H1 (cell line): Measurements from ENCODE around the gene SH2D4B. TPM values are rescaled to one million over a fixed set of nuclear protein-coding genes. Genes with fewer than 3 reads are reported as not detected.

Experiments used
- CTCF ChIA-PET: fragments of 300-600 bp; sonication (Branson Sonifier 250); formaldehyde crosslinking; loops from one replicate; lab custom pipeline; 2021; ENCODE audit not compliant: partially characterized antibody; lab: Charles Lee
- POLR2A ChIA-PET: fragments of 300-600 bp; sonication (Branson Sonifier 250); formaldehyde crosslinking; loops from one replicate; lab custom pipeline; 2021; ENCODE audit warnings: inconsistent platforms; ENCODE audit not compliant: partially characterized antibody; lab: Charles Lee
- DNase-seq, 2 experiments: peaks; one replicate each; pipeline versions ENCODE4 v3.0.0 to v3.0.0-alpha.2; 2010 to 2022; ENCODE audit warnings: low spot score in 2 of 2, low read depth in 1 of 2, mixed read lengths in 1 of 2
- FAIRE-seq: peaks from 2 replicates; lab custom pipeline; 2011; peaks lifted over from hg19 to GRCh38; lab: Jason Lieb, UNC
- H2AFZ ChIP-seq: 2 replicates; pipeline ENCODE4 v1.8.1; 2012; ENCODE audit warnings: low read length, inconsistent platforms
- H2AK5ac ChIP-seq: 2 replicates; pipeline ENCODE4 v1.6.1; 2013; ENCODE audit warnings: low read depth, low read length
- H2BK120ac ChIP-seq: replicated peaks from 2 replicates; pipeline ENCODE3; 2013; ENCODE audit warnings: low read depth, low read length, inconsistent platforms
- H2BK12ac ChIP-seq: 2 replicates; pipeline ENCODE4 v1.6.1; 2013; ENCODE audit warnings: low read depth, low read length
- H2BK15ac ChIP-seq: 2 replicates; pipeline ENCODE4 v1.6.1; 2013; ENCODE audit warnings: low read length
- H2BK20ac ChIP-seq: 2 replicates; pipeline ENCODE4 v1.6.1; 2013; ENCODE audit warnings: low read length
- H2BK5ac ChIP-seq: 2 replicates; pipeline ENCODE4 v1.6.1; 2013; ENCODE audit warnings: low read depth, low read length
- H3K14ac ChIP-seq: 2 replicates; pipeline ENCODE4 v1.6.1; 2013; ENCODE audit warnings: inconsistent platforms; ENCODE audit not compliant: insufficient read length
- H3K18ac ChIP-seq: 2 replicates; pipeline ENCODE4 v1.6.1; 2013; ENCODE audit warnings: low read length; ENCODE audit errors: extremely low read depth
- H3K23ac ChIP-seq: 2 replicates; pipeline ENCODE4 v1.6.1; 2013; ENCODE audit warnings: inconsistent platforms; ENCODE audit not compliant: insufficient read length
- H3K23me2 ChIP-seq: 2 replicates; pipeline ENCODE4 v1.6.1; 2013; ENCODE audit warnings: low read depth, low read length
- H3K27ac ChIP-seq: 2 replicates; pipeline ENCODE4 v1.6.1; 2011; ENCODE audit warnings: low read depth, low read length, inconsistent platforms
- H3K27me3 ChIP-seq, 4 experiments: replicated peaks in 1 of 4; 1 replicate in 1 of 4; 2 replicates in 3 of 4; pipeline versions ENCODE4 v1.6.1 to v1.8.1; 2011 to 2013; ENCODE audit warnings: low read length in 3 of 4, mild to moderate bottlenecking in 3 of 4, inconsistent platforms in 2 of 4, mixed read lengths in 2 of 4, moderate library complexity in 1 of 4; ENCODE audit not compliant: control insufficient read depth in 3 of 4, insufficient read depth in 3 of 4; ENCODE audit errors: extremely low read depth in 1 of 4
- H3K36me3 ChIP-seq, 4 experiments: 2 replicates each; pipeline versions ENCODE4 v1.6.1 to v1.8.1; 2011 to 2013; ENCODE audit warnings: mild to moderate bottlenecking in 4 of 4, low read length in 3 of 4, moderate library complexity in 2 of 4, control low read depth in 1 of 4, inconsistent platforms in 1 of 4; ENCODE audit not compliant: insufficient read depth in 4 of 4, control insufficient read depth in 2 of 4
- H3K4ac ChIP-seq: replicated peaks from 2 replicates; pipeline ENCODE3; 2013; ENCODE audit warnings: low read length, low read depth, mixed read lengths, inconsistent platforms; ENCODE audit not compliant: insufficient read length
- H3K4me1 ChIP-seq, 4 experiments: replicated peaks in 1 of 4; 1 replicate in 1 of 4; 2 replicates in 3 of 4; pipeline versions ENCODE4 v1.6.1 to v1.8.1; 2011 to 2013; ENCODE audit warnings: low read length in 3 of 4, inconsistent platforms in 2 of 4, mixed read lengths in 1 of 4; ENCODE audit not compliant: insufficient read depth in 4 of 4, control insufficient read depth in 3 of 4
- H3K4me2 ChIP-seq, 2 experiments: 2 replicates each; pipeline versions ENCODE4 v1.6.1 to v1.8.1; 2011 to 2013; ENCODE audit warnings: low read depth in 2 of 2, low read length in 2 of 2, control low read depth in 1 of 2, inconsistent platforms in 1 of 2, mild to moderate bottlenecking in 1 of 2; ENCODE audit not compliant: insufficient read depth in 1 of 2
- H3K4me3 ChIP-seq, 4 experiments: fragments of 200-600, 300-600 bp in 1 of 4; sonication (generic), shearing (Covaris generic), sonication (Bioruptor Twin) in 1 of 4; 2 replicates each; pipeline versions ENCODE4 v1.5.1 to v1.8.1; 2011 to 2016; ENCODE audit warnings: low read length in 4 of 4, low read depth in 3 of 4, control low read depth in 2 of 4, inconsistent platforms in 2 of 4, mild to moderate bottlenecking in 2 of 4, mixed read lengths in 1 of 4, moderate library complexity in 1 of 4; ENCODE audit not compliant: insufficient read depth in 2 of 4; ENCODE audit errors: extremely low read depth in 1 of 4
- H3K56ac ChIP-seq: replicated peaks from 2 replicates; pipeline ENCODE3; 2013; ENCODE audit warnings: low read depth, mild to moderate bottlenecking, mixed read lengths, low read length, inconsistent platforms; ENCODE audit not compliant: insufficient read length
- H3K79me1 ChIP-seq: 2 replicates; pipeline ENCODE4 v1.6.1; 2013; ENCODE audit warnings: low read depth, low read length, control low read depth
- H3K79me2 ChIP-seq, 2 experiments: 2 replicates each; pipeline versions ENCODE4 v1.6.1 to v1.8.1; 2012 to 2013; ENCODE audit warnings: low read length in 2 of 2, mild to moderate bottlenecking in 2 of 2, inconsistent platforms in 1 of 2; ENCODE audit not compliant: insufficient read depth in 2 of 2, control insufficient read depth in 1 of 2
- H3K9ac ChIP-seq, 4 experiments: replicated peaks in 1 of 4; 1 replicate in 1 of 4; 2 replicates in 3 of 4; pipeline versions ENCODE4 v1.6.1 to v1.8.1; 2011 to 2013; ENCODE audit warnings: low read depth in 3 of 4, low read length in 3 of 4, control low read depth in 2 of 4, mild to moderate bottlenecking in 2 of 4, moderate library complexity in 2 of 4, inconsistent platforms in 1 of 4; ENCODE audit errors: extremely low read depth in 1 of 4
- H3K9me3 ChIP-seq, 2 experiments: 2 replicates each; pipeline versions ENCODE4 v1.6.1 to v1.8.1; 2012 to 2013; ENCODE audit warnings: mild to moderate bottlenecking in 2 of 2, moderate library complexity in 2 of 2, control low read depth in 1 of 2, inconsistent platforms in 1 of 2, low read depth in 1 of 2, low read length in 1 of 2, mixed read lengths in 1 of 2; ENCODE audit not compliant: insufficient read depth in 2 of 2
- H4K20me1 ChIP-seq, 2 experiments: replicated peaks in 1 of 2; 2 replicates each; pipeline versions ENCODE3 to v1.8.1; 2011 to 2013; ENCODE audit warnings: inconsistent platforms in 2 of 2, low read length in 2 of 2, mild to moderate bottlenecking in 1 of 2; ENCODE audit not compliant: insufficient read depth in 2 of 2, control insufficient read depth in 1 of 2
- H4K5ac ChIP-seq: 2 replicates; pipeline ENCODE4 v1.6.1; 2013; ENCODE audit warnings: low read length, low read depth, mixed read lengths, inconsistent platforms; ENCODE audit not compliant: insufficient read length
- H4K8ac ChIP-seq: 2 replicates; pipeline ENCODE4 v1.8.0; 2013; ENCODE audit warnings: mild to moderate bottlenecking, moderate library complexity, low read length, inconsistent platforms; ENCODE audit not compliant: insufficient read depth; ENCODE audit errors: extremely low read depth
- H4K91ac ChIP-seq: replicated peaks from 2 replicates; pipeline ENCODE3; 2013; ENCODE audit warnings: low read length, mixed read lengths, inconsistent platforms; ENCODE audit not compliant: insufficient read length
- ASH2L ChIP-seq: fragments of 200-600, 300-600 bp; sonication (generic); IDR thresholded peaks from one replicate; pipeline ENCODE4 v1.7.1; 2017; ENCODE audit warnings: low read length
- BACH1 ChIP-seq: IDR thresholded peaks from 2 replicates; pipeline ENCODE4 v1.6.1; 2012; ENCODE audit warnings: low read length, improper control_type of control experiment
- BRCA1 ChIP-seq: IDR thresholded peaks from 2 replicates; pipeline ENCODE4 v1.6.1; 2012; ENCODE audit warnings: low read depth, low read length, improper control_type of control experiment
- CBX5 ChIP-seq: fragments of 300-800, 300-1000 bp; sonication (generic); IDR thresholded peaks from 2 replicates; pipeline ENCODE4 v1.7.1; 2016; ENCODE audit warnings: antibody characterized with exemption, low read length, low read depth
- CTBP2 ChIP-seq: IDR thresholded peaks from 2 replicates; pipeline ENCODE4 v1.7.0; 2011; ENCODE audit warnings: borderline replicate concordance, mild to moderate bottlenecking, moderate library complexity, mixed read lengths, low read length; ENCODE audit not compliant: insufficient read depth, insufficient read length
- HDAC6 ChIP-seq: IDR thresholded peaks from one replicate; pipeline ENCODE4 v1.7.1; 2012; ENCODE audit warnings: low read depth, mild to moderate bottlenecking, inconsistent platforms, low read length, moderate library complexity
- TEAD4 ChIP-seq: IDR thresholded peaks from 2 replicates; pipeline ENCODE4 v1.6.1; 2012; ENCODE audit warnings: low read depth, low read length, inconsistent platforms, mixed read lengths
- WGBS, 2 experiments: shearing (Covaris generic) in 1 of 2; methylation state at CpG; one replicate each; pipeline versions ENCODE4 v1.1.6 to v1.1.7; 2013 to 2015; ENCODE audit warnings: low lambda C conversion rate in 2 of 2, mixed read lengths in 2 of 2, inconsistent platforms in 1 of 2, low coverage in 1 of 2, missing lambda C conversion rate in 1 of 2; ENCODE audit not compliant: insufficient replicate concordance in 2 of 2, insufficient coverage in 1 of 2, insufficient read length in 1 of 2; ENCODE audit errors: extremely low coverage in 1 of 2, missing lambda C conversion rate in 1 of 2; 5-methylcytosine and 5-hydroxymethylcytosine counted together
- polyA plus RNA-seq, 7 experiments: library from polyadenylated mRNA; depleted of rRNA in 3 of 7; stranded (reverse) in 5 of 7; unstranded in 2 of 7; fragments of >200 nt in 5 of 7; fragments of 200-250 nt in 2 of 7; gene quantifications; 1 replicate in 5 of 7; 2 replicates in 1 of 7; 4 replicates in 1 of 7; pipeline versions ENCODE4 v1.2.1 to v1.2.3, GENCODE V29; 2011 to 2013; ENCODE audit warnings: missing spikeins in 2 of 7, mixed read lengths in 2 of 7
- total RNA-seq: library from RNA; stranded (reverse); fragmentation: NEBNext Ultra II Directional; extraction: Animal tissue kit (Norgen Biotek cat#: 25700); gene quantifications from 2 replicates; pipeline ENCODE4 v1.2.1, GENCODE V29; 2021
- TF ChIP-seq, protein P1 (sequence below): IDR thresholded peaks from 2 replicates; pipeline ENCODE4 v1.6.1; 2011; ENCODE audit warnings: low read length, improper control_type of control experiment

Gene SH2D4B
- total and polyA plus RNA-seq, 2 of the 8 experiments (the other 6 are each of a cell fraction or from before 2014, with no cell fraction given) = 0.06 to 0.13 TPM

DNA sequence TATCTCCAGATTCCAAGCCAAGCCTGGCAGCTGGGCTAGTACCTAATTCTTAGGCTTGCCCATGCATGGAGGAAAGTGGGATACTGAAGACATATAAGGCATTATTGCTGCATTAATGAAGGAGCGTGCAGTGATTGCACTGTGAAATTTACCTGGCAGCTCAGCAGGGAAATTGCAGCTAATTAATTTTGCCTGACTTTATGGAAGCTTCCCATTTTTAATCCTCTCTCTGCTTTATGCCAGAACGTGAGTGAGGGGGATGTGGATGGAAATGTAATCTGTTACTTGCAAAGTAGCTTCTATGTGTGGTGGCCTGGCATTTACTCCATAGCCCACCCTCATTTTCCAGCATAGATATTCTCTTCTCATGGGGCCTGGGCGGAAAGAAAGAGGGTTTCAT, 134.9 kb downstream of the SH2D4B start:
- 79% methylated on average over 3 of the region's 3 CpGs; no CpG with 5 or more reads in 1 of the 2 experiments for WGBS, 2 experiments
- H3K79me2 ChIP-seq = no peaks in the 10 kb centered on the region
- H2BK12ac ChIP-seq = no peak overlapping the region
- no peak overlapping the region for H2AFZ ChIP-seq
- no peaks in the 10 kb centered on the region for H3K36me3 ChIP-seq
- no peak overlapping the region for H4K91ac ChIP-seq
- no peaks in the 10 kb centered on the region for H3K4me1 ChIP-seq
- no peak overlapping the region for H2BK120ac ChIP-seq
- CTCF ChIA-PET = interaction anchor here (0.7 to 8.8 kb wide), 8 partner anchors 10 to 346 kb away, joined by 3 to 60 read pairs (median 6); no protein-coding TSS in a partner anchor
- H2BK20ac ChIP-seq = no peak overlapping the region
- no peak overlapping the region for H3K4ac ChIP-seq
- H4K5ac ChIP-seq = no peak overlapping the region
- H3K79me1 ChIP-seq = no peaks in the 10 kb centered on the region
- no peak overlapping the region for H3K23ac ChIP-seq
- H3K56ac ChIP-seq = no peak overlapping the region
- peaks cover 2% of the 10 kb centered on the region; the same call in 1 of the 2 replicates for H3K23me2 ChIP-seq
- H2BK15ac ChIP-seq = no peak overlapping the region
- POLR2A ChIA-PET = no interaction called here
- no peak overlapping the region for H3K4me3 ChIP-seq
- H3K4me2 ChIP-seq = no peak overlapping the region
- no peak overlapping the region for H2BK5ac ChIP-seq
- no peak overlapping the region for H3K27ac ChIP-seq
- no peaks in the 10 kb centered on the region for H3K9me3 ChIP-seq
- no peak overlapping the region for H2AK5ac ChIP-seq
- no peak for DNase-seq
- H3K18ac ChIP-seq = no peak overlapping the region
- H3K9ac ChIP-seq = no peak overlapping the region
- no peaks in the 10 kb centered on the region for H3K27me3 ChIP-seq
- no peak overlapping the region for H3K14ac ChIP-seq
- FAIRE-seq = no peak
- H4K8ac ChIP-seq = no peak overlapping the region
- no peaks in the 10 kb centered on the region for H4K20me1 ChIP-seq
- no peak for TF ChIP-seq ASH2L
- no peak for TF ChIP-seq BACH1
- no peak for TF ChIP-seq CTBP2
- TF ChIP-seq HDAC6 = no peak
- no peak for TF ChIP-seq TEAD4
- no peak for TF ChIP-seq BRCA1
- TF ChIP-seq, protein P1, sequence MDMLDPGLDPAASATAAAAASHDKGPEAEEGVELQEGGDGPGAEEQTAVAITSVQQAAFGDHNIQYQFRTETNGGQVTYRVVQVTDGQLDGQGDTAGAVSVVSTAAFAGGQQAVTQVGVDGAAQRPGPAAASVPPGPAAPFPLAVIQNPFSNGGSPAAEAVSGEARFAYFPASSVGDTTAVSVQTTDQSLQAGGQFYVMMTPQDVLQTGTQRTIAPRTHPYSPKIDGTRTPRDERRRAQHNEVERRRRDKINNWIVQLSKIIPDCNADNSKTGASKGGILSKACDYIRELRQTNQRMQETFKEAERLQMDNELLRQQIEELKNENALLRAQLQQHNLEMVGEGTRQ = no peak
- TF ChIP-seq CBX5 = no peak
